RWPE1 (cell line): ENCODE measurements around the gene ADK.
A peak's percentile ranks its signal among the peaks of the same experiment; 100 is the strongest.

Experiments used
- CTCF ChIA-PET: fragments of 350-600 bp; sonication (Branson Sonifier 250); formaldehyde crosslinking; extraction: SDS; loops from one replicate; lab custom pipeline; 2021; lab: Yijun Ruan, JAX
- POLR2A ChIA-PET: fragments of 400-600 bp; formaldehyde crosslinking; extraction: SDS; loops from one replicate; lab custom pipeline; 2020; ENCODE audit warnings: antibody characterized with exemption; ENCODE audit not compliant: low non-redundant PET; lab: Yijun Ruan, JAX
- DNase-seq: peaks from one replicate; pipeline ENCODE4 v3.0.0; 2012; ENCODE audit warnings: low spot score
- H3K27ac ChIP-seq: fragments of 450-650 bp; 2 replicates; pipeline ENCODE4 v1.5.1; 2017
- CTCF ChIP-seq: fragments of 450-650 bp; conservative IDR thresholded peaks from 2 replicates; pipeline ENCODE4 v1.5.1; 2017; ENCODE audit warnings: low read depth, mild to moderate bottlenecking

ADK gene

GRCh38 chr10:74199315-74199714 lies 48.3 kb downstream of the ADK start:
- ChIA-PET CTCF (interaction anchor here (0.8 kb wide), 1 partner anchor 15 kb away, joined by 3 read pairs; no protein-coding TSS in a partner anchor), POLR2A (no interaction called here)
- H3K27ac ChIP-seq = no peak overlapping the region
- no peak for DNase-seq
- TF ChIP-seq CTCF = no peak

- DNase-seq = no peak
- H3K27ac ChIP-seq = no peak overlapping the region
- TF ChIP-seq CTCF = no peak
- ChIA-PET CTCF (interaction anchor here (0.6 kb wide), 1 partner anchor 13 kb away, joined by 4 read pairs; no protein-coding TSS in a partner anchor), POLR2A (no interaction called here)
Measured at GRCh38 chr10:74202356-74202755, 51.3 kb downstream of the ADK start.

GRCh38 chr10:74206746-74207145 lies 55.7 kb downstream of the ADK start:
- H3K27ac ChIP-seq = peak overlapping the region; percentile 49
- CTCF ChIA-PET = interaction anchor here (1.0 kb wide), 1 partner anchor 28 kb away, joined by 4 read pairs; no protein-coding TSS in a partner anchor
- TF ChIP-seq CTCF = no peak
- POLR2A ChIA-PET = no interaction called here
- DNase-seq = no peak

- POLR2A ChIA-PET = no interaction called here
- CTCF ChIA-PET = interaction anchor here (0.7 kb wide), 1 partner anchor 380 kb away, joined by 5 read pairs; no protein-coding TSS in a partner anchor
- TF ChIP-seq CTCF = no peak
- DNase-seq = no peak
- peak overlapping the region; percentile 49 for H3K27ac ChIP-seq
Measured at GRCh38 chr10:74207691-74208480, 56.9 kb downstream of the ADK start.

- POLR2A ChIA-PET = no interaction called here
- TF ChIP-seq CTCF = no peak
- no peak for DNase-seq
- peak overlapping the region; percentile 49; the same call in 1 of the 2 replicates for H3K27ac ChIP-seq
- CTCF ChIA-PET = no interaction called here
Measured at GRCh38 chr10:74208997-74209396, 58.0 kb downstream of the ADK start.

GRCh38 chr10:74213019-74213418 lies 62.0 kb downstream of the ADK start:
- H3K27ac ChIP-seq = no peak overlapping the region
- CTCF ChIA-PET = interaction anchor here (0.6 to 1.3 kb wide), 2 partner anchors 11 to 308 kb away, joined by 4 read pairs; no protein-coding TSS in a partner anchor
- DNase-seq = no peak
- POLR2A ChIA-PET = no interaction called here
- no peak for TF ChIP-seq CTCF
